ENCODE measurements around the gene PIGC.

PIGC gene

GRCh38 chr1:172427191-172427590 is 16.7 kb downstream of the PIGC start:
- DNase-seq: no peak

GRCh38 chr1:172425339-172425738 is 18.5 kb downstream of the PIGC start:
- DNase-seq: no peak

- no peak for DNase-seq
These were observed 20.5 kb downstream of the PIGC start for GRCh38 chr1:172423336-172423735.

GRCh38 chr1:172421974-172422604 is 21.8 kb downstream of the PIGC start:
- no peak for DNase-seq

GRCh38 chr1:172420385-172420784 is 23.5 kb downstream of the PIGC start, which contains the start of gene C1orf105:
C1orf105 (plus strand) TSS chr1:172420685; CDS start chr1:172420886, 201 bp downstream.
- DNase-seq: no peak

GRCh38 chr1:172417557-172417956 is 26.3 kb downstream of the PIGC start:
- DNase-seq: no peak

GRCh38 chr1:172416496-172417035 is 27.3 kb downstream of the PIGC start:
- no peak for DNase-seq

GRCh38 chr1:172414331-172414730 is 29.5 kb downstream of the PIGC start:
- no peak for DNase-seq

- no peak for DNase-seq
These were observed 32.0 kb downstream of the PIGC start for GRCh38 chr1:172411791-172412338.

- no peak for DNase-seq
These were observed 33.8 kb downstream of the PIGC start for GRCh38 chr1:172410027-172410426.

- DNase-seq: no peak
These were observed 34.9 kb downstream of the PIGC start for GRCh38 chr1:172408958-172409357.

- no peak for DNase-seq
These were observed 36.9 kb downstream of the PIGC start for GRCh38 chr1:172406968-172407367.

GRCh38 chr1:172405912-172406311 is 38.0 kb downstream of the PIGC start:
- DNase-seq: no peak

- DNase-seq: no peak
These were observed 39.7 kb downstream of the PIGC start for GRCh38 chr1:172404121-172404520.

GRCh38 chr1:172402878-172403569 is 40.8 kb downstream of the PIGC start:
- no peak for DNase-seq

- no peak for DNase-seq
These were observed 42.0 kb downstream of the PIGC start for GRCh38 chr1:172401892-172402291.

GRCh38 chr1:172401477-172401876 is 42.4 kb downstream of the PIGC start:
- DNase-seq: no peak

GRCh38 chr1:172400722-172401105 is 43.2 kb downstream of the PIGC start:
- no peak for DNase-seq

- DNase-seq: no peak
These were observed 43.8 kb downstream of the PIGC start for GRCh38 chr1:172399756-172400721.

GRCh38 chr1:172398970-172399755 is 44.7 kb downstream of the PIGC start:
- DNase-seq: peak; percentile 90

- DNase-seq: no peak
These were observed 45.7 kb downstream of the PIGC start for GRCh38 chr1:172398193-172398592.

- DNase-seq: no peak
These were observed 46.2 kb downstream of the PIGC start for GRCh38 chr1:172397633-172398032.
